GM06990 (cell line): ENCODE measurements around the gene KLHL29.

Experiments
- DNase-seq: peaks from one replicate; pipeline ENCODE4 v3.0.0-alpha.2; 2011; ENCODE audit not compliant: insufficient read length; ENCODE audit errors: extremely low read depth
- H3K27me3 ChIP-seq: replicated peaks from 2 replicates; pipeline ENCODE4 v1.6.0; 2011; ENCODE audit warnings: low read length; ENCODE audit not compliant: control insufficient read depth, insufficient read depth
- H3K36me3 ChIP-seq: 2 replicates; pipeline ENCODE4 v1.5.1; 2011; ENCODE audit warnings: low read length; ENCODE audit not compliant: control insufficient read depth, insufficient read depth
- H3K4me3 ChIP-seq: replicated peaks from 2 replicates; pipeline ENCODE4 v1.5.1; 2011; ENCODE audit warnings: low read depth, mild to moderate bottlenecking, control low read depth, low read length
- CTCF ChIP-seq: IDR thresholded peaks from 2 replicates; pipeline ENCODE4 v1.5.1; 2011; ENCODE audit warnings: low read length, control low read depth, mild to moderate bottlenecking, inconsistent platforms; ENCODE audit not compliant: insufficient read depth, poor library complexity, severe bottlenecking

KLHL29 gene

GRCh38 chr2:23627236-23628009, 242.4 kb downstream of the KLHL29 start:
- H3K4me3 ChIP-seq: no peak overlapping the region
- H3K27me3 ChIP-seq: no peaks in the 10 kb centered on the region
- TF ChIP-seq CTCF: no peak
- no peaks in the 10 kb centered on the region for H3K36me3 ChIP-seq
- no peak for DNase-seq

GRCh38 chr2:23628926-23629771, 244.2 kb downstream of the KLHL29 start:
- no peak for DNase-seq
- no peaks in the 10 kb centered on the region for H3K36me3 ChIP-seq
- no peaks in the 10 kb centered on the region for H3K27me3 ChIP-seq
- H3K4me3 ChIP-seq: no peak overlapping the region
- no peak for TF ChIP-seq CTCF

GRCh38 chr2:23629772-23630480, 244.9 kb downstream of the KLHL29 start:
- Histone ChIP-seq H3K27me3 (no peaks in the 10 kb centered on the region), H3K36me3 (no peaks in the 10 kb centered on the region), H3K4me3 (no peak overlapping the region)
- no peak for TF ChIP-seq CTCF
- no peak for DNase-seq

- no peak for DNase-seq
- TF ChIP-seq CTCF: no peak
- Histone ChIP-seq H3K4me3 (no peak overlapping the region), H3K27me3 (no peaks in the 10 kb centered on the region), H3K36me3 (no peaks in the 10 kb centered on the region)
These were observed 246.0 kb downstream of the KLHL29 start for GRCh38 chr2:23630961-23631360.

- Histone ChIP-seq H3K36me3 (no peaks in the 10 kb centered on the region), H3K4me3 (no peak overlapping the region), H3K27me3 (no peaks in the 10 kb centered on the region)
- DNase-seq: no peak
- TF ChIP-seq CTCF: no peak
These were observed 246.4 kb downstream of the KLHL29 start for GRCh38 chr2:23631389-23631788.
